GM12864 (cell line): ENCODE measurements around the gene RELL2.

Experiments
- DNase-seq: peaks from one replicate; pipeline ENCODE4 v3.0.0-alpha.2; 2011; ENCODE audit warnings: low read depth
- H3K4me3 ChIP-seq: 2 replicates; pipeline ENCODE4 v1.5.1; 2011; ENCODE audit warnings: mild to moderate bottlenecking, low read depth, low read length, control low read depth
- TF ChIP-seq, protein P1 (sequence below): IDR thresholded peaks from 2 replicates; pipeline ENCODE4 v1.5.1; 2011; ENCODE audit warnings: low read depth, mild to moderate bottlenecking, moderate library complexity, low read length, control low read depth, inconsistent platforms; ENCODE audit errors: missing control alignments

RELL2 gene

DNA sequence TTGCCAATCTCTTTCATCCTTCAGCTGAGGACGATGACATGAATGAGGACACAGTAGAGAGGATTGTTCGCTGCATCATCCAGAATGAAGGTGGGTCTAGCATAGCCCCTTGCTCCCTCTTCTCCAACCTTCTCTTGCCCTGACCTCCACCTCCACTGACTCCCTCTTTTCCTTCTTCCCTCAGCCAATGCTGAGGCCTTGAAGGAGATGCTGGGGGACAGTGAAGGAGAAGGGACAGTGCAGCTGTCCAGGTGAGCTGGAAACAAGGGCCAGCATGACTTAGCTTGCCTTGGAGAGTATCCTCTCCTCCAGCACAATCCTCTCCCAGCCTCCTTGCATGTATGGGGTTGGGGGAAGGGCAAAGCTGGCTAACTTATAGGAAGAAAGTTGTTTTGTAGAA is 2.0 kb downstream of the RELL2 start:
- no peak for DNase-seq
- H3K4me3 ChIP-seq: peak overlapping the region; percentile 85
- TF ChIP-seq, protein P1, sequence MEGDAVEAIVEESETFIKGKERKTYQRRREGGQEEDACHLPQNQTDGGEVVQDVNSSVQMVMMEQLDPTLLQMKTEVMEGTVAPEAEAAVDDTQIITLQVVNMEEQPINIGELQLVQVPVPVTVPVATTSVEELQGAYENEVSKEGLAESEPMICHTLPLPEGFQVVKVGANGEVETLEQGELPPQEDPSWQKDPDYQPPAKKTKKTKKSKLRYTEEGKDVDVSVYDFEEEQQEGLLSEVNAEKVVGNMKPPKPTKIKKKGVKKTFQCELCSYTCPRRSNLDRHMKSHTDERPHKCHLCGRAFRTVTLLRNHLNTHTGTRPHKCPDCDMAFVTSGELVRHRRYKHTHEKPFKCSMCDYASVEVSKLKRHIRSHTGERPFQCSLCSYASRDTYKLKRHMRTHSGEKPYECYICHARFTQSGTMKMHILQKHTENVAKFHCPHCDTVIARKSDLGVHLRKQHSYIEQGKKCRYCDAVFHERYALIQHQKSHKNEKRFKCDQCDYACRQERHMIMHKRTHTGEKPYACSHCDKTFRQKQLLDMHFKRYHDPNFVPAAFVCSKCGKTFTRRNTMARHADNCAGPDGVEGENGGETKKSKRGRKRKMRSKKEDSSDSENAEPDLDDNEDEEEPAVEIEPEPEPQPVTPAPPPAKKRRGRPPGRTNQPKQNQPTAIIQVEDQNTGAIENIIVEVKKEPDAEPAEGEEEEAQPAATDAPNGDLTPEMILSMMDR: no peak

DNA sequence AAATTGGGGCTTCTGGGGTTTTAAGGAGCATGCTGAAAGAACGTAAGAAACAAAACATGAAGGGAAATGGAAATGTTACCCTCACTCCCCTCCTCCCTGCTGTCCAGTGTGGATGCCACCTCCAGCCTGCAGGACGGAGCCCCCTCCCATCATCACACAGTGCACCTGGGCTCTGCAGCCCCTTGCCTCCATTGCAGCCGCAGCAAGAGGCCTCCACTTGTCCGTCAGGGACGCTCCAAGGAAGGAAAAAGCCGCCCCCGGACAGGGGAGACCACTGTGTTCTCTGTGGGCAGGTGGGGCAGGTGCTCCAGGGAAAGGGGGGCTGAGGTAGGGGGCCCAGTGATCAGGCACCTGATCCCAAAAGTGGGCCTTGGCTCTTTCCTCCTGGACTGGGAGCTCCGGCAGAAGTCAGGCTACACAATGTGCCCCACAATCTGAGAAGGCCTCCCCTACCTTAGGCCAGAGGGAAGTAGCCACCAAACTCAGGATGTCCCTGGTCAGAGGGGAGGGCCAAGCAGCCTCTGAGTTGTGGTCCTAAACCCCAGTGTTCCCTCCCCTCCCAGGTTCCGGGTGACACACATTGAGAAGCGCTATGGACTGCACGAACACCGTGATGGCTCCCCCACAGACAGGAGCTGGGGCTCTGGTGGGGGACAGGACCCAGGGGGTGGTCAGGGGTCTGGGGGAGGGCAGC is 2.7 kb downstream of the RELL2 start:
- DNase-seq: no peak
- TF ChIP-seq, protein P1: no peak
- no peak overlapping the region for H3K4me3 ChIP-seq

DNA sequence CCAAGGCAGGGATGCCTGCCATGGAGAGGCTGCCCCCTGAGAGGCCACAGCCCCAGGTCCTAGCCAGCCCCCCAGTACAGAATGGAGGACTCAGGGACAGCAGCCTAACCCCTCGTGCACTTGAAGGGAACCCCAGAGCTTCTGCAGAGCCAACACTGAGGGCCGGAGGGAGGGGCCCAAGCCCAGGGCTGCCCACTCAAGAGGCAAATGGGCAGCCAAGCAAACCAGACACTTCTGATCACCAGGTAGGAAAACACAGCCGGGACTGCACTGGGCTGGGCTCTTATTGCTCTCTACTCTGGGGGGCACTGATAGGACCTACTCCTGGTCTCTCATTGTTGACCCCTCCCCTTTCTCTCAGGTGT is 3.2 kb downstream of the RELL2 start:
- TF ChIP-seq, protein P1: no peak
- H3K4me3 ChIP-seq: no peak overlapping the region
- DNase-seq: no peak

DNA sequence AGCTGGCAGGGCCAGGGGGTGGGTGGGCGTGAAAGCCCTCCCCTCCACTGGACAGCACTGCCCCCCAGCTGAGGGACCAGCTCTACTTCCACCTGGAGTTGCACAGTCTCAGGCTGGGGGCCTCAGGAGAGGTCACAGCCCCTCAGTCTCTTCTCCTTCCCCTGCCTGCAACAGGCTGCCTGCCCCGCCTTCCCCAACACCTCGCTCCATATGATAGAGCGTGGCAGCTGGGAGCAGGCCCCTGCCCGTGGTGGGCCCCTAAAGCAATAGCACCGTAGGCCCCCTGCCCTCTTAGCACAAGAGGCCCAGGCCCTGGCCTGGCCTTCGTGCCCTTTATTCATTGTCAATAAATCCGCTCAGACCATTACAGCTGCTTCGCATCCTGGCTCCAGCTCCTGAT is 3.9 kb downstream of the RELL2 start:
- no peak for DNase-seq
- no peak overlapping the region for H3K4me3 ChIP-seq
- TF ChIP-seq, protein P1: no peak

DNA sequence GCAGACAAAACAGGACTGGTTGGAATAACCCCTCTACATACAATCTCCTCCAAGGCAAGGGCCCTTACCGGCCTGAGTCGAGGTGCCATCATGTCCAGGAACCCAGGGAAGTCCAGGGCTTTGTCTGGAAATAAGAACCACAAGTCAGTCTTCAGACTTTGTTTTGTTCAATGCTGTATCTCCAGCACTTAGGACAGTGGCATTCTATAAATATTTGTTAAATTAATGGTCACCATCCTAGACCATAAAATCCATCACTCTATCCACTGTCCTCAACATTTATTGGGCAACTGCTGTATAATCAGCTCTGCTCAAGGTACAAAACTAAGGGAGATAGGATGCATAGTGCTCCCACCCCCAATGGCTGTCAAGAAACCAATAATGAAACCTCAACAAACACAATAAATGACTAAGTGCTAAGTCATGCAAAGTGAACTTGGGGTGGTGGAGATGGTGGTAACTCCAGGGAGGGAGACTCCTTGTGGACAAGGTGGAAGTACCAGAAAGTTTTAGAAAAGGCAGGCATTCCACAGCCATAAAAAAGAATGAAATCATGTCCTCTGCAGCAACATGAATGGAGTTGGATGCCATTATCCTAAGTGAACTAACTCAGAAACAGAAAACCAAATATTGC is 5.0 kb downstream of the RELL2 start:
- DNase-seq: no peak
- H3K4me3 ChIP-seq: no peak overlapping the region
- TF ChIP-seq, protein P1: peak; percentile 23

DNA sequence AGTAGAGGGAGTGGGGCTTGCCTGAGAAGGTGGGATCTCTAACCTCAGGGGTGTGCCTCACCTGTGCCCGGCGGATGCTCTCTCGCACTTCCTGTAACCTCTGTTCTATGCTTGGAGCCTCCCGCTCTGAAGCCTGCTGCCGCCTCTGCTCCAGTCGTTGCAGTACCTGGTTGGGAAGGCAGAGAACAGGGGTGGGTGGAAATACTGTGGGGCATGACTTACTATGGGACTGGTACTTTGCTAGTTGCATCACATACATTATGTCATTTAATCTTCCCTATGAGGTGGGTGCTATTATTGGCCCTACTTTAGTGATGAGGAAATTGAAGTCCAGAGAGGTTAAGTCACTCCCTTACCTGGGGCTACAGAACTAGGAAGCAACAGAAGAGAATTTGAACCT is 9.2 kb downstream of the RELL2 start:
- H3K4me3 ChIP-seq: no peak overlapping the region
- TF ChIP-seq, protein P1: no peak

DNA sequence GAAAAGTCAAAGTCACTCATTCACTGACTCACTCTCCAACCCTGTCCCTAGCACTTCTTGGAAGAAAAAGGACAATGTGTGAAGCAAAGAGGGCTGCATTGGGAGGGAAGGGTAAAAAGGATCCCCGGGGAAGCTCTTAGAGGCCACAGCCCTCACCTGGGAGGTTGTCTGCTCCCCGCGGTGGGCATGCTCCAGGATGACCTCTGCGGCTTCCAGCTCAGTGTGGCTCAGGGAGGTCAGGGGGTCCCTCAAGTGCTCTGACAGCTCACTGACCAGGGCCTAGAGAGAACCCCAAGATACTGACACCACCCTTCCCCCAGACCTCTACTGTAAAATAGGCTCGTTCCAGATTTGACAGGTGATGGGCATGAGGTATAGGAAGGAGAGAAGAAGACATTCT is 10.4 kb downstream of the RELL2 start:
- no peak for DNase-seq
- H3K4me3 ChIP-seq: no peak overlapping the region
- TF ChIP-seq, protein P1: no peak

More for the DNA sequence above, 9.2 kb downstream of the RELL2 start:
- no peak for DNase-seq
